ENCODE data around the gene CEP170. TPM values are rescaled to one million over a fixed set of nuclear protein-coding genes. Genes with fewer than 3 reads are reported as not detected.
"Not testable (repeated sequence)": the region's sequence is repeated elsewhere in the genome, so short reads cannot be mapped to it uniquely, and the experiment has no call there.

Gene CEP170
- total RNA-seq, 1 donor from 2014 or later, result 97.3 TPM

DNA sequence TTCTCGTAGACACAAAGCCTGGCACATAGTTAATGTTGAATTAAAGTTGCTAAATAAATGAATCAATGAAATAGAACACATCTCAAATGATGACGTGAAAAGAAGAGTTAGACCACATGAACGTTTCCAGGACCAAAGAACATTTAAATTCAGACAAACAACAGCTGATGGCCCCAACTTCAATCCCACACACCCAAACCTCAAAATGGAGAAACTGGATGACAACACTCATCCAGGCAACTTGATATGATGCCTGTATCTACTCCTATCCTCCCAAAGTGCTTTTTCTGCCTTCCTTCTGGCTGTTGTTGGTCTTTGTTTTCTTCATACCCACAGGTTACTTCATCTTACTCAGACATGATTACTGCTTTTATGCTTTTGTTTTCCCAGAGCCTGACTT is 71.9 kb downstream of the CEP170 start:
- not testable (repeated sequence) for DNase-seq (ENCODE audit: low spot score)

DNA sequence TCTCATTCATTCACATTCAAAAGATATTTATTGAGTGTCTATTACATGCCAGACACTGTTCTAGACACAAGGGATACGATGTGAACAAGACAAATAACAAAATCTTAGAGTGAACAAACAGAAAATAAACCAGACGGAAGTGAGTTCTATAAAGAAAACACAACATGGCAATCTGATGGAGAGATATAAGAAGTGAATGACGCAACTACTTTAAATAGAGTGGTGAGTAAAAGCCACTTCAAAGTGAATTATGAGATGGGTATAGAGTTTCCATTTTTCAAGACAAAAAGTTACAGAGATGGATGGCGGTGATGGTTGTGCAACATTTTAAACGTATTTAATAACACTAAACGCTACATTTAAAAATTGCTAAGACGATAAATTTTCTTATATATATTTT is 75.4 kb downstream of the CEP170 start:
- no peak for DNase-seq (ENCODE audit: low spot score)

DNA sequence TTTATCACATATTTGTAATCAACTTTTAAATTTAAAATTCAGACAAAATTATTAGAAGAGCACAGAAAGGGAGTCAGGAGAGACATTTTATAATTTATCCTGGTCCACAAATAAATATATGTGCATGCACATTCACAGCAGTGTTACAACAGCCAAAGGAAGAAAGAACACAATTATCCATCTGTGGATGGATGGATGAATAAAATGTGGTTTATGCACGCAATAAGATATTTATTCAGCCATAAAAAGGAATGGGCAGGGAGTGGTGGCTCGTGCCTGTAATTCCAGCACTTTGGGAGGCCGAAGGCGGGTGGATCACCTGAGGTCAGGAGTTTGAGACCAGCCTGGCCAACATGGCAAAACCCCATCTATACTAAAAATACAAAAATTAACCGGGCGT is 77.3 kb downstream of the CEP170 start:
- not testable (repeated sequence) for DNase-seq (ENCODE audit: low spot score)

- not testable (repeated sequence) for DNase-seq (ENCODE audit: low spot score)
Observed at GRCh38 chr1:243173758-243174369, 81.2 kb downstream of the CEP170 start.

DNA sequence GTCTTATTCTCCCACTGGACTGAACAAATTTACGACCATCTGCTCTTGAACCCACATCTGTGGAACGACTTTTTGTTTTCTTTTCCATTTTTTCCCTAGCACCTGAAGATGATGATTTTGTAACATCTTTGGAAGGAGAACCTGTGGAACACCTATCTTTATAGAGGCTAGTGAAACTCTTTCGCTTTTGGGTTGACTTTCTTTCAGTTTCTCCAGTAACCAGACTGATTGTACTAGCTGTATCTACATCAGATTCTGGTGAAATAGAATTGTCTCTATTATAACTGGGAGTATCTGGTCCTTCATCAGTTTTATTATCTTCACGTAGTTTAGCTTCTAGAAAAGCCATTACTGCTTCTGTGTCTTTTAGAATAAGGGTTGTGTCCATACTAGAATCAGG is 90.2 kb downstream of the CEP170 start:
- DNase-seq (ENCODE audit: low spot score), result not testable (repeated sequence)

DNA sequence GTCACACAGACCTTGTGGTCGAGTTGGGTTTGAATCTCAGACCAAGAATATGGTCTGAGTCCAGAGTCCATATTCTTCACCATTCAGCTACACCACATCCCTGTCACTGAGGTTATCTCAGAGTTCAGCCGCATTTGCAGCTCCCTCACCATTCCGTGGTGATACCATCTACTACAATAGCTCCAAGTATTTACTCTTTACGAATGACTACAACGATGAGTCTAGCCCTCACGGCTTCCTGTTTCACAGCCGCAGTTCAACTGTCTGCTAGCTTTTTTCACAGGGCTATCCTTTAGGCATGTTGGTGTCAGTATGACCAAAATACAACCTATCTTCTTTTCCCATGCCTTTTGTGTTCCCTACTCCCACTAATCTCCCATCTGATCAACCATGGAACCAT is 104.2 kb downstream of the CEP170 start:
- DNase-seq (ENCODE audit: low spot score), result not testable (repeated sequence)

DNA sequence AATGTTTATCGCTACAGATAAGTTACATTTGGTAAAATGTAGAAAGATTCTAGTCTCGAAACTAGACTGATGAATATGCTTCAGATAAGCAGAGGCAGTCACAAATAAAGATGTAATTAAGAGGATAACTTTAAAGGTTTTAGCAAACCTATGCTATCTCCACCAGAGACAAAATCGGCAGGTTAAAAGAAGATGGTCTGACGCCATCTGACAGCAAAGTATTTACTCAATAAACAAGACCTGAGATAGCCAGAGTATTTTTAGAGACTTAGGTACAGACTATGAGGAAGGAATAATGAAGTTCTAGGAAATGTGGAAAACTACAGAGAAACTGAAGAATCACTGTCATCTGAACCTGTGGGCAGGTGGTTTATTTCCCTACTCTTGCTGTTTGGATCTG is 106.0 kb downstream of the CEP170 start:
- not testable (repeated sequence) for DNase-seq (ENCODE audit: low spot score)

GRCh38 chr1:243147351-243147750 is 107.7 kb downstream of the CEP170 start:
- not testable (repeated sequence) for DNase-seq (ENCODE audit: low spot score)

DNA sequence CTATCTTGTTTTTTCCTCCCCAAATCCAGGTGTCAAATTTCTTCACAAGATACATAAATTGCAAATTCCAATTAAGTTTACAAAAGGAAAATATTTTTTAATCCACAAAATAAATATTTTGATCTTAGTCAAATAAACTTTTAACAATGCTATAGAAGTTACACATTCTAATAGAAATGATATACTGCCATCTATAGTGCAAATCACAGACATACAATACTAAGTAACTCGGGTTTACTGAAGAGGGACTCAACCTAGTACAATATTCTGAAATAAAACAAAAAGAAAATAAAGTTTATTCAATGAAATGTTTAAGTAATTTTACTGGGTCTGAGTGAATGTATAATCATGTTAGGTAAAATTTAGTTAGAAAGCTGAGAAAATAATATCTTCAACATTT is 114.6 kb downstream of the CEP170 start:
- not testable (repeated sequence) for DNase-seq (ENCODE audit: low spot score)

DNA sequence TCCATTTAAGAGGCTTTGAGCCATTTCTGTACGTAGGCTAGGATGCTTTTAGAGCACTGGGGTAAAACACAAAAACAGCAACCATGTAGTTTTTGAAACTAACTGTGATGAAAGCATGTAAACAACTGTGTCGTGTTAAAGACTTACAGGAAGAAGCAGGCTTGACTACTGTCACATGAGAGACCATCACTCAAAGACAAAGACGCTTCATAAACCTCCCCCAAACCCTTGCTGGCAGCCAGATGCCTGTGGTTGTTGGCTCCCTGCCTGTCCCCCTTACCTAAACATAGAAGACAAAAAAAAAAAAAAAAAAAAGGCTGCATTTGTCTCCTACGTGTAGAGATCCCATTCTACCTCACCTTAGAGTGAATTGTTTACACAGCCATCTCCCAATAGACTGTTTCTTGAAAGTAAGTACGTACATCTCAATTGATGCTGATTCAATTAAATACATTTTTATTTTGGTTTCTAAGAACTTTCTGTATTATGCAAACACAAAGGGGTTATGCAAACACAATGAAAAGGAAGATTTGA is 132.1 kb downstream of the CEP170 start:
- not testable (repeated sequence) for DNase-seq (ENCODE audit: low spot score)

DNA sequence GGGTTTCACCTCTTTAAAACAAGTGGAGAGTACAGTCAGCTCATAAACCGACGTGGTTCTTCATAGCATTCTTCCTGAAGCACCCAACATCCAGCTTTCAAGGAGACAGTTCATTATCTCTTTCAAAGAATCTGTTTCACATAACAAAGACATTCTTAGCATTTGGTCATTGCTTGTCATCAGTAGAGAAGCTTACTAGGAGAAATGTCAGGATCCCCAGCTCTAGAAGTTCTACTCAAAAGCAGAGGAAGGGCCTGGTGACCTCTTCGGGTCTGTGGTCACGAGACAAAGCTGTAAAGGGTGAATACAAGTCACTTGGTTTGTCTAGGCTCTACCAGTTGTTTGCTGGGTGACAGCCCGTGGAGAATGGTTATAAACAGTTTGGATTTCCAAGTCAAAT is 133.1 kb downstream of the CEP170 start:
- not testable (repeated sequence) for DNase-seq (ENCODE audit: low spot score)

DNA sequence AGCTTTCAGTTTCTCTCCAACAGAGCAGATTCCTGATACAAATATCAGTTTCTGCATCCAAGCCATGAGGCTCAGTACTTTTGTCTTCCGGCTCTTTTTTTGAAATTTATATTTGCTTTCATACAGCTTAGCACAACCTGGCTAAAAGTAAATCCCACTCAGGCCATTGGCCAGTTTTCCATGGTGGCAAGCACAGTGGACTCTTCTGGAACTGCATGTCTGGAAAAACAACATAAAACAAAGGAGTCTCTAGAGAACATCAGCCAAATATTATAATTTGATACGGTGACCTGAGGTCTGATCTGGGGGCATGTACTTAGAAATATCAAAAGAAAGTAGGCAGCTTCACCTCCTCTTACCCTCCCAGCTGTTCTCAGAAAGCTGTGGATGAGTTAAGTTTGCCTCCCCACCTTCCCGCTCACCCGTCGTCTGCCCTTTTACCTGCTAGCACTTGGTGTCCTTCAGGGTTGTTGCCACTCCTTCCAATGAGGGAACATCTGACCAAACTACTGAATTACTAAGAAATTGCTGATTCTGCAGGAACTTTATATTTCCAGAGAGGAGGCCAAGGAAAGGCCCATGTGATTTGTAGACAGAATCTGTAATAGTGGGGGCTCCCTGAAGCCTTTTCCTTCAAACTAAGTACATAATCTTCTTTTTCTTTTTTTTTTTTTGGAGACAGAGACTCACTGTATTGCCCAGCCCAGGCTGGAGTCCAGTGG is 136.3 kb downstream of the CEP170 start:
- DNase-seq (ENCODE audit: low spot score), result not testable (repeated sequence)

DNA sequence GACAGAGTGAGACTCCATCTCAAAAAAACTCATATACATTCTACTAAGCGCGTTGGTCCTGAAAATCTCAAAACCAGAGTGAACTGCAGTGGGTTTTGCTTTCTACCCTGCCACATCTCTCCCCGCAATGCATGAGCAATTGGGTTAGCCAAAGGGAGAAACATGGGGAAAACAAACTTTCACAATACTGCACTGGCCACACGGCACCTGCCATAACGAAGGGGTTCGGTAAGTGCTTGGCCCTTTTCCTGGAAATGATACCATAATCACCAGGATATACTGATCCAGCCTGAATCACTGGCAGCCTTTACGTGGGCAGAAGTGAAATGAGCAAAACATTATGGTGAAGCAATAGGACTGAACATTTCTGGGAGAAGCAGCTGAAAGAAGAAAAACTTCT is 138.9 kb downstream of the CEP170 start:
- not testable (repeated sequence) for DNase-seq (ENCODE audit: low spot score)

DNA sequence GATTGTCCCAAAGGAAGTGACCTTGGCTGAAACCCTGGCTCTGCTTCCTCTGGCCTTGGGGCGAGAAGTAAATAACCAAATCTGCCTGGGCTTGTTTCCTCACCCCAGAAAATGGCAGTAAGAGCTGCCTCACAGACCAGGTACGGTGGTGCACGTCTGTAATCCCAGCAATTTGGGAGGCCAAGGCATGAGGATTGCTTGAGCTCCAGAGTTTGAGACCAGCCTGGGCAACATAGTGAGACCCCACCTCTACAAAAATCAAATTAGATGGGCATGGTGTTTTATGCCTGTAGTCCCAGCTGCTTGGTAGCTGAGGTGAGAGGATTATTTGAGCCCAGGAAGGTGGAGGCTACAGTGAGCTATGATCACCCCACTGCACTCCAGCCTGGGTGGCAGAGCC is 140.3 kb downstream of the CEP170 start:
- DNase-seq (ENCODE audit: low spot score), result not testable (repeated sequence)

DNA sequence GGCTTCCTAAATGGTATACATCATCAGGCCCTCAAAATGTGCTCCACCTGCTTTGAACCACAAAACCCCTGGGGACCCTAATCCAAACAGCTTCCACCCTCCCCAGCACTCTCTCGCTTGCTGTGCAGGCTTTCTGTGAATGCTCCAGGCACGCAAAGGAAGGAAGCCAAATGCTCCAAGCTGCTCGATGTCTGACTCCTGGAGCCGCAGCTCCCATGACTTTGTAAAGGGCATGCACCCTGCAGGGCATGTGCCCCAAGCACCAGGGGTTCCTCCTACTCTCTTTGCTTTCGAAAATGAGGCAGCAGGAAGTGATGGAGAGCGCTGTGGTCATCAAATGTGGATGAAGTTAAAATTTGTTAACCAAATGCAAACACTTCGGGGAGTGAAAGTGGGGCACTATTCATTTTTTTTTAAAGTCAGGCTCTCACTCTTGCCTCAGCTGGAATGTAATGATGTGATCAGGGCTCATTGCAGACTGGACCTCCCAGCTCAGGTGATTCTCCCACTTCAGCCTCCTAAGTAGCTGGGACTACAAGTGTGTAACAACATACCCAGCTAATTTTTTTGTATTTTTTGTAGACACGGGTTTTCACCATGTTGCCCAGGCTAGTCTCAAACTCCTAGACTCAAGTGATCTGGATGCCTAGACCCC is 140.9 kb downstream of the CEP170 start:
- DNase-seq (ENCODE audit: low spot score), result peak; percentile 3

DNA sequence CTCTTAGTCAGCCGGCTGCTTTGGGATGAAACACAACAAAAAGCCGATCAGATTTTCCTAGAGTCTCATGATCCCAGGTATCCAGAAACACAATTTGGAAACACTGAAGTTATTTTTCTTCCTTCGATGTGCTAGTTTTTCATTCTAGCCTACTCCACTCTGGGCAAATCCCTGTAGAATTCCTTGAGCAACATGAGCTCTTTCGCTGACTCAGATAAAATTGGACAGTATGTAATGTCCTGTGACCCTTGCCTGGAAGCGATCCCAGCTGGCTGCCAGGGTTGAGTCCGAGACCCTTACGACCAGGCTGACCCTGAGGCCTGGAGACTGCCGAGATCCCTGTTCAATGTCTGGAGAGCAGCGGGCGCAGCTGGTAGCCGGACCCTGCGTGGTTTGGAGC is 147.9 kb downstream of the CEP170 start:
- not testable (repeated sequence) for DNase-seq (ENCODE audit: low spot score)

DNA sequence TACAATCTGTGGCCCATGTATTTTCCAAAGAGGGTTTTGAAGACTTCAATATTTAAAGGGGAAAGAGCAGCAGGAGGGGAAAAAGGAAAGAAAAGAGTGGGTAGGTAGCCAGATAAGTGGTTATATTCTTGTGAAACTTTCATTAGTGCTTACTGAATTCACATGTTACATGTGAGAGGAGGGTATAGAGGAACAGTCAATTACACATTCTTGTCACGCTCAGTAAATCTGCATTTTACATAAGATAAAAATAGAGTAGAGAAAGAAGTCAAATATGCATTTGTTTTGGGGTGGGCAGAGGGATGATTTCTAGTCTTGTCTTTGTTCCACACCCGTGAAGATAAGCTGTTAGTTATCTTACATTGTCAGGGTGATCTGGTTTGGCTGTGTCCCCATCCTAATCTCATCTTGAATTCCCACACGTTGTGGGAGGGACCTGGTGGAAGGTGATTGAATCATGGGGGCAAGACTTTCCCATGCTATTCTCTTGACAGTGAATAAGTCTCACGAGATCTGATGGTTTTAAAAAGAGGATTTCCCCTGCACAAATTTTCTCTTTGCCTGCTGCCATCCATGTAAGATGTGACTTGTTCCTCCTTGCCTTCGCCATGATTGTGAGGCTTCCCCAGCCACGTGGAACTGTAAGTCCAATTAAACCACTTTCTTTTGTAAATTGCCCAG is 149.3 kb downstream of the CEP170 start:
- DNase-seq (ENCODE audit: low spot score), result not testable (repeated sequence)

DNA sequence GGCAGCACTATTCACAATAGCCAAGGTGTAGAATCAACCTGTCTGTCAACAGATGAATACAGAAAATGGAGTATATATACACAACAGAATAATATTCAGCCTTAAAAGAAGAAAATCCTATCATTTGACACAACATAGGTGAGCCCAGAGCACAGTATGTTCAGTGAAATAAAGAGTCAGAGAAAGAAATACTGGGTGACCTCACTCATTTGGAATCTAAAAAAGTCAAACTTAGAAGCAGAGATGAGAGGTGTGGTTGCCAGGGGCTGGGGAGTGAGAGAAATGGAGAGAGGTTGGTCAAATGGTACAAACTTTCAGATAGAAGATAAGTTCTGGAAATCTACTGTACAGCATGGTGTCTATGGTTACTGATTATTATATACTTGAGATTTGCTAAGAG is 150.0 kb downstream of the CEP170 start:
- not testable (repeated sequence) for DNase-seq (ENCODE audit: low spot score)

- DNase-seq (ENCODE audit: low spot score), result not testable (repeated sequence)
Observed at GRCh38 chr1:243104452-243104851, 150.6 kb downstream of the CEP170 start.

- DNase-seq (ENCODE audit: low spot score), result peak; percentile 36
Observed at GRCh38 chr1:243101551-243102050, 153.5 kb downstream of the CEP170 start.

- not testable (repeated sequence) for DNase-seq (ENCODE audit: low spot score)
Observed at GRCh38 chr1:243087368-243087767, 167.7 kb downstream of the CEP170 start.

Measured in umbilical cord (tissue), 2 donors.